ENCODE results near the gene DLGAP1. TPM values are rescaled to one million over a fixed set of nuclear protein-coding genes. Genes with fewer than 3 reads are reported as not detected.

Gene DLGAP1
- total RNA-seq, 1 donor from 2014 or later = 0.63 TPM

DNA sequence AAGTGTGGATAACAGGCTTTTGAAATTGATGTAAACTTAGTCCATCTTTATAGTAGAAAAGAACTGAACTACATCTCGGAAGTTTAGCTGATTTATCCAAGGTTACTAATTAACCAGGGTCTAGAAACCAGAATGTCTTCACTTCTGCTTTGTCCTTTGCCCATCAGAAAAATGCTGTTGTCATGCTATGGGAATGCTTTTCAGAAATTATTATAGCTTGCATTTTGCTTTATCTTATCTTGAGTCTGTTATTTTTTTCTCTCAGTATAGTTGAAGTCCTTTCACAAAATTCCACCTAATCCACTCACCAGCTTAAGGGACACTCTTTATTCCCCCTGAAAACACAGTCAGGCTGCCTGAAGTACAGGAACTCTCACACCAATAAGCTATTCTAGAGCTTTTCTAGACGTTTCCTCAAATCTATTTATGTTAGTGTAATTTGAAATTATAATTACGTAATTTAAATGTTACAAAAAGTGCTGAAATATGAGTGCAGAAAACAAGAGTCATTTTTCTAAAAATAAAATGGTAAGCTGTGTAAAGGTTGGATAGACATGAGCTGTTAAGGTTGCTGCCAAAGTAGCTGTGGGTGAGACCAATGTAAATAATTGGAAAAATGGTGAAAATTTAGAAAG is 548.9 kb downstream of the DLGAP1 start:
- DNase-seq (ENCODE audit: low read depth) = no peak
- no peak overlapping the region for H3K4me3 ChIP-seq (ENCODE audit: low read depth, low read length)
- no peak for TF ChIP-seq CTCF (conservative IDR thresholded peaks at IDR 0.05; ENCODE audit: low read depth, low read length)

DNA sequence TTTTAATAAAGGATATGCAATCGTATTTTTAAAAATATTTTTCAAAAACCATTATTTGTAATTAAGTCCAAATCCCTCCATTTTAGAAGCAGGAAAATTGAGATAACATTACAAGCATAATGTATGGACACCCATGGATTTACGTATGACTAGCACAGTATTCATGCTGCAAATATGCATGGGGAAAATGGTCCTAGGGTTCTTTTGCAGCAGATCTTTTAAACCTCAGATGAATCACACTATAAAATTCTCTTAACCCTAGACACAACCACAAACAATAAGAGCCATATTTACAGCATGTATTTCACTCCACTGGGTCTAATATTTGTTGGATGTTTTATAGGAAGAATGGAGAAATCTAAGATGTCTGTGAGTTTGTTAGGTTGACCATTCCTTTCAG is 551.8 kb downstream of the DLGAP1 start:
- DNase-seq (ENCODE audit: low read depth) = no peak
- no peak overlapping the region for H3K4me3 ChIP-seq (ENCODE audit: low read depth, low read length)
- no peak for TF ChIP-seq CTCF (conservative IDR thresholded peaks at IDR 0.05; ENCODE audit: low read depth, low read length)

GRCh38 chr18:3902676-3903075 is 552.4 kb downstream of the DLGAP1 start:
- no peak for TF ChIP-seq CTCF (conservative IDR thresholded peaks at IDR 0.05; ENCODE audit: low read depth, low read length)
- no peak overlapping the region for H3K4me3 ChIP-seq (ENCODE audit: low read depth, low read length)
- DNase-seq (ENCODE audit: low read depth) = no peak

DNA sequence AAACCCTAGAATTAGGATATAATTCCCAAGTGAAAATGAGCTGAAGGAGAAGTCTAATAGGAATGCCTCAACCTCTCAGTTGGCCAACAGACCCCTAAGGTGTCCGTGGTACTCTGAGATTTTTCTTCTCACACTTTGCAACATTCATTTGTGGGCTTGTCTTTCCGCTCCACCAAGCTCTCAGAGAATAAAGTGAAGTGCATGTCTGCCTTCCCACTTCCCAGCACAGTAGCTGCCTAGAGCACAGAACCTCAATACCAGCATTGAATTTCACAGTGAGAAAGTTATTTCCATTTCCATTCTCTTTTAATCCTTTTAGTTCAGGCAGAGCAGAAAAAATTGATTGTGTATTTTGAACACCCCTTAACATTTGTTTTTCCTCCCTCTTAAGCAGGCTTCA is 553.3 kb downstream of the DLGAP1 start:
- DNase-seq (ENCODE audit: low read depth) = no peak
- no peak for TF ChIP-seq CTCF (conservative IDR thresholded peaks at IDR 0.05; ENCODE audit: low read depth, low read length)

GRCh38 chr18:3901042-3901441 is 554.1 kb downstream of the DLGAP1 start:
- H3K4me3 ChIP-seq (ENCODE audit: low read depth, low read length) = no peak overlapping the region
- no peak for TF ChIP-seq CTCF (conservative IDR thresholded peaks at IDR 0.05; ENCODE audit: low read depth, low read length)
- DNase-seq (ENCODE audit: low read depth) = no peak

More for the DNA sequence above, 553.3 kb downstream of the DLGAP1 start:
- no peak overlapping the region for H3K4me3 ChIP-seq (ENCODE audit: low read depth, low read length)

GRCh38 chr18:3900327-3900726 is 554.8 kb downstream of the DLGAP1 start:
- TF ChIP-seq CTCF (conservative IDR thresholded peaks at IDR 0.05; ENCODE audit: low read depth, low read length) = no peak
- no peak overlapping the region for H3K4me3 ChIP-seq (ENCODE audit: low read depth, low read length)
- DNase-seq (ENCODE audit: low read depth) = no peak
